HEK293 (cell line): ENCODE results near the gene RIT1.

Experiments
- CTCF ChIA-PET: fragments of 350-600 bp; formaldehyde crosslinking; extraction: SDS; loops from one replicate; lab custom pipeline; 2021; ENCODE audit warnings: antibody characterized with exemption; lab: Yijun Ruan, JAX
- POLR2A ChIA-PET: fragments of 300-600 bp; formaldehyde crosslinking; extraction: SDS; loops from one replicate; lab custom pipeline; 2020; ENCODE audit warnings: antibody characterized with exemption, inconsistent platforms; lab: Yijun Ruan, JAX
- H3K27ac ChIP-seq: fragments of 200-500 bp; sonication (Bioruptor generic); 2 replicates; pipeline ENCODE4 v1.5.1; 2014; ENCODE audit warnings: low read depth, low read length, control low read depth, inconsistent platforms; ENCODE audit errors: extremely low read depth
- H3K36me3 ChIP-seq, 2 experiments: fragments of 200-500 bp in 1 of 2; sonication (Bioruptor generic) in 1 of 2; 1 replicate in 1 of 2; 2 replicates in 1 of 2; pipeline ENCODE4 v1.5.1; 2014 to 2017; ENCODE audit warnings: inconsistent platforms in 2 of 2, low read length in 2 of 2; ENCODE audit not compliant: control insufficient read depth in 2 of 2, insufficient read depth in 1 of 2
- H3K4me1 ChIP-seq: fragments of 200-500 bp; sonication (Bioruptor generic); 2 replicates; pipeline ENCODE4 v1.5.1; 2014; ENCODE audit warnings: mild to moderate bottlenecking, low read length, inconsistent platforms; ENCODE audit not compliant: control insufficient read depth, insufficient read depth
- H3K4me3 ChIP-seq: 2 replicates; pipeline ENCODE4 v1.5.1; 2011; ENCODE audit warnings: low read depth, mild to moderate bottlenecking, control low read depth, low read length, moderate library complexity
- H3K9me3 ChIP-seq: fragments of 200-500 bp; sonication (Bioruptor generic); 2 replicates; pipeline ENCODE4 v1.5.1; 2014; ENCODE audit warnings: low read depth, low read length, inconsistent platforms; ENCODE audit not compliant: control insufficient read depth, insufficient read depth
- ELK4 ChIP-seq: IDR thresholded peaks from 2 replicates; pipeline ENCODE4 v1.6.1; 2011; ENCODE audit warnings: mild to moderate bottlenecking, low read depth, low read length, borderline replicate concordance
- FEZF1 ChIP-seq: fragments of 450-650 bp; formaldehyde crosslinking; IDR thresholded peaks from 2 replicates; pipeline ENCODE4 v1.5.1; 2016; ENCODE audit warnings: missing biosample characterization, missing genetic modification characterization
- GLI2 ChIP-seq: fragments of 450-650 bp; formaldehyde crosslinking; IDR thresholded peaks from 2 replicates; pipeline ENCODE4; 2017; ENCODE audit warnings: missing biosample characterization, missing genetic modification characterization, low read depth, borderline replicate concordance
- KLF9 ChIP-seq: fragments of 450-650 bp; formaldehyde crosslinking; IDR thresholded peaks from 2 replicates; pipeline ENCODE4 v1.5.1; 2016; ENCODE audit warnings: missing biosample characterization, missing genetic modification characterization, low read depth
- SP2 ChIP-seq: fragments of 450-650 bp; formaldehyde crosslinking; IDR thresholded peaks from 2 replicates; pipeline ENCODE4 v1.5.1; 2016; ENCODE audit warnings: missing biosample characterization, missing genetic modification characterization
- TSHZ1 ChIP-seq: fragments of 450-650 bp; formaldehyde crosslinking; IDR thresholded peaks from 2 replicates; pipeline ENCODE4 v1.5.1; 2016; ENCODE audit warnings: missing biosample characterization, missing genetic modification characterization, borderline replicate concordance
- ZBTB10 ChIP-seq: fragments of 450-650 bp; formaldehyde crosslinking; IDR thresholded peaks from 2 replicates; pipeline ENCODE4 v1.5.1; 2016; ENCODE audit warnings: missing biosample characterization, missing genetic modification characterization
- ZFP69B ChIP-seq: fragments of 450-650 bp; formaldehyde crosslinking; IDR thresholded peaks from 2 replicates; pipeline ENCODE4 v1.5.1; 2016; ENCODE audit warnings: missing biosample characterization, missing genetic modification characterization
- ZIC2 ChIP-seq: fragments of 450-650 bp; formaldehyde crosslinking; IDR thresholded peaks from 2 replicates; pipeline ENCODE4 v1.5.1; 2016; ENCODE audit warnings: missing biosample characterization, missing genetic modification characterization
- ZNF174 ChIP-seq: fragments of 450-650 bp; formaldehyde crosslinking; IDR thresholded peaks from 2 replicates; pipeline ENCODE4 v1.5.0; 2017; ENCODE audit warnings: missing biosample characterization, mild to moderate bottlenecking, missing genetic modification characterization
- ZNF19 ChIP-seq: fragments of 450-650 bp; formaldehyde crosslinking; IDR thresholded peaks from 2 replicates; pipeline ENCODE4; 2016; ENCODE audit warnings: missing biosample characterization, missing genetic modification characterization, low read depth
- ZNF223 ChIP-seq: fragments of 450-650 bp; formaldehyde crosslinking; IDR thresholded peaks from 2 replicates; pipeline ENCODE4 v1.5.1; 2016; ENCODE audit warnings: missing biosample characterization, missing genetic modification characterization
- ZNF280D ChIP-seq: fragments of 450-650 bp; formaldehyde crosslinking; IDR thresholded peaks from 2 replicates; pipeline ENCODE4 v1.5.1; 2016; ENCODE audit warnings: missing biosample characterization, missing genetic modification characterization
- ZNF48 ChIP-seq: fragments of 450-650 bp; formaldehyde crosslinking; IDR thresholded peaks from 2 replicates; pipeline ENCODE4 v1.5.1; 2016; ENCODE audit warnings: missing biosample characterization, missing genetic modification characterization
- ZNF521 ChIP-seq: fragments of 450-650 bp; formaldehyde crosslinking; IDR thresholded peaks from 2 replicates; pipeline ENCODE4 v1.5.1; 2017; ENCODE audit warnings: missing biosample characterization, mild to moderate bottlenecking, missing genetic modification characterization
- ZNF747 ChIP-seq: fragments of 450-650 bp; formaldehyde crosslinking; IDR thresholded peaks from 2 replicates; pipeline ENCODE4 v1.5.1; 2016; ENCODE audit warnings: missing biosample characterization, missing genetic modification characterization

The RIT1 gene

GRCh38 chr1:155951753-155952504 lies 40.8 kb upstream of the RIT1 start:
- Histone ChIP-seq H3K4me1 (no peaks in the 10 kb centered on the region), H3K27ac (no peak overlapping the region), H3K9me3 (no peaks in the 10 kb centered on the region), H3K36me3 (peaks cover 68 to 88% of the 10 kb centered on the region in 2 experiments), H3K4me3 (no peak overlapping the region)
- TF ChIP-seq ZNF747 (tag by site-specific recombination) (no peak), ZNF174 (tag by site-specific recombination) (no peak), ZBTB10 (tag by site-specific recombination) (no peak)
- ChIA-PET CTCF (interaction anchor here (1.8 kb wide), 1 partner anchor 14 kb away, joined by 5 read pairs; no protein-coding TSS in a partner anchor), POLR2A (no interaction called here)

DNA sequence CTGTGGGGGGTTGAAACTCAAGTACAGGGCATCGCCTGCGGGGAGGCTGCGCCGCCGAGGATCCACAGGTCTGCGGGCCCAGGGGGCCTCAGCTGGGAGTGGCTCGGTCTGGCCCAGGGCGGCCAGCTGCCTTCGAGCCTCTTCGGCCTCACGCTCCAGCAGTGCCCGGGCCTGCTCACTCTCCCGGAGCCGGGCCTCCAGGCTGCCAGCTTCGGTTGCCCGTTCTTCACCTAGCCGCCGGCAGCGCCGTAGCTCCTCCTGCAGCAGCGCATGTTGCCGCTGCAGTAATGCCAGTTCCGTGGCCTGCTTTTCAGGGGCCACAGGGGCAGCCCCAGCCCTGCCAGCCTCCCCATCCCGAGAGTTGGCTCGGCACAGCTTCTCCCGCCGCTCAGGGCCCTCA lies 39.7 kb upstream of the RIT1 start:
- ChIA-PET POLR2A (no interaction called here), CTCF (interaction anchor here (0.6 kb wide), 1 partner anchor 304 kb away, joined by 3 read pairs; no protein-coding TSS in a partner anchor)
- no peak overlapping the region for H3K4me3 ChIP-seq
- H3K27ac ChIP-seq, result no peak overlapping the region
- H3K36me3 ChIP-seq, result peaks cover 57 to 88% of the 10 kb centered on the region in 2 experiments
- H3K4me1 ChIP-seq, result no peaks in the 10 kb centered on the region
- no peaks in the 10 kb centered on the region for H3K9me3 ChIP-seq
- TF ChIP-seq ZNF521 (no peak), ZIC2 (tag by site-specific recombination) (0 out of 2 replicates have a peak, but pooled peaks have one; percentile 10)

DNA sequence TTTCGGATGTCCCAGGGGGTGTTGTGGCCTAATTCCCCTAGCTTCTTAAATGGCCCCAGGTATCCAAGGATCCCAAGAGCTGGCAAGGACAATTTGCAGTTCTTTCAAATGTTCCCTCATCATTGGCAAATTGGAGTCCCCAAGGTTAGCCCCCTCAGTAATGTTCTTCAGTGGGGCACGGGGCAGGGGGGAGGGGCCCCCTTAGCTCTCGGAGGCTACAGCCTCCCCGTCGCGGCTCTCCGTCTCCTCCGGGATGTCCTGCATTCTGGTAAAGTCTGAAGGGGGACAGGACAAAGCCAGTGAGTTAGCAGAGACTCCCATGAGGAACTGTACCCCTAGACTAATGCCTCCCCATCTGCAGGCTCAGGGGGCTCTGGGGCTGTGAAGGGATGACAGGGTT lies 36.6 kb upstream of the RIT1 start:
- Histone ChIP-seq H3K4me1 (no peaks in the 10 kb centered on the region), H3K9me3 (no peaks in the 10 kb centered on the region), H3K36me3 (peaks cover 27 to 62% of the 10 kb centered on the region in 2 experiments), H3K27ac (no peak overlapping the region), H3K4me3 (no peak overlapping the region)
- no peak for TF ChIP-seq ZNF19 (tag by site-specific recombination)
- no peak for TF ChIP-seq KLF9 (tag by site-specific recombination)
- no peak for TF ChIP-seq GLI2 (tag by site-specific recombination)
- no peak for TF ChIP-seq ZFP69B (tag by site-specific recombination)
- TF ChIP-seq ZNF223 (tag by site-specific recombination), result no peak
- TF ChIP-seq FEZF1, result no peak
- ChIA-PET POLR2A (interaction anchor here (0.6 kb wide), 1 partner anchor 20 kb away, joined by 4 read pairs; no protein-coding TSS in a partner anchor), CTCF (interaction anchor here (1.1 kb wide), 1 partner anchor 31 kb away, joined by 4 read pairs; the partner anchor contains the start of gene ARHGEF2)

DNA sequence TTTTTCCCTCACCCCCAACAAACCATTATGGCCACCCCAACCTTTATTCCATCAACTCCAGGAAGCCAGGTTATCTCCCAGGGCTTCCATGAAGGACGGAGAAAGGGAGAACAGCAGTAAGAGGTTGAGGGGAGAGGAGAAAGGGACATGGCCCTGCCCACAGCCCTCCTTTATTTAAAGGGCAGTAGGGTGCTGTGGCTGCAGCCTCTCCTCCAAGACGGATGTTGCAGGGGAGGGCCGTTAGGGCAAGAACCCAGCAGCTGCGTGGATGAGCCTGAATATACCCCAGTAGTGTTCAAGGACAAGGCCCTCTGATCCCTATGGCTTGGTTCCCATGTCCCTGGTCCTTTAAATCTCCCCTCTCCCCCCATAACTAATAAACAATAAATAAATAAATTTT lies 36.1 kb upstream of the RIT1 start:
- Histone ChIP-seq H3K4me3 (no peak overlapping the region), H3K36me3 (peaks cover 26 to 58% of the 10 kb centered on the region in 2 experiments), H3K9me3 (no peaks in the 10 kb centered on the region), H3K4me1 (no peaks in the 10 kb centered on the region), H3K27ac (no peak overlapping the region)
- ChIA-PET CTCF (no interaction called here), POLR2A (interaction anchor here (0.5 kb wide), 1 partner anchor 31 kb away, joined by 3 read pairs; the partner anchor contains the start of gene ARHGEF2)
- TF ChIP-seq TSHZ1 (tag by site-specific recombination) (no peak), ZNF48 (tag by site-specific recombination) (no peak), ZNF280D (no peak), ELK4 (no peak), SP2 (tag by site-specific recombination) (no peak)
